ENCODE results near the gene SH3PXD2B.
A peak's percentile ranks its signal among the peaks of the same experiment; 100 is the strongest.
"Not testable (repeated sequence)": the region's sequence is repeated elsewhere in the genome, so short reads cannot be mapped to it uniquely, and the experiment has no call there.

SH3PXD2B gene

DNA sequence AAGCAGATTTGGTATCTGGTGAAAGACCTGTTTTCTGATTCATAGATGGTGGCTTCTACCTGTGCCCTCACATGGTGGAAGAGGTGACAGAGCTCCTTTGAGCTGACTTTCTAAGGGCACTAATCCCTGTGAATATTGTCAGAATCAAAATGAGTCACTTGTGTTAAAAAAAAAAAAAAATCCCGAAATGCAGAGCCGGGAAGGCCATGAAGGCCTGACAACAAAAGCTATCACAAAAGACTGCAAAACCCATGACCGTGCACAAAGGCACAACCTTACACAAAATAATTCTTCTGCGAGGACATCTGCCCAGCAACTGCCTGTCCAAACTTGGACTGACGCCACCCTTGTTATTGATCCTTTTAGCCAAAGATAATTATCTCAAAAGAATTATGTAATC is 151.2 kb downstream of the SH3PXD2B start:
- no peaks in the 10 kb centered on the region for H3K4me1 Mint-ChIP-seq
- DNase-seq: no peak
- H3K9me3 Mint-ChIP-seq: peaks cover 3% of the 10 kb centered on the region
- no peak overlapping the region for H3K27ac Mint-ChIP-seq
- H3K4me3 Mint-ChIP-seq: no peak overlapping the region
- peaks cover 18% of the 10 kb centered on the region for H3K27me3 Mint-ChIP-seq
- CTCF ChIA-PET: interaction anchor here (1.2 kb wide), 1 partner anchor 10 kb away, joined by 3 read pairs; no protein-coding TSS in a partner anchor
- no peaks in the 10 kb centered on the region for H3K36me3 Mint-ChIP-seq

DNA sequence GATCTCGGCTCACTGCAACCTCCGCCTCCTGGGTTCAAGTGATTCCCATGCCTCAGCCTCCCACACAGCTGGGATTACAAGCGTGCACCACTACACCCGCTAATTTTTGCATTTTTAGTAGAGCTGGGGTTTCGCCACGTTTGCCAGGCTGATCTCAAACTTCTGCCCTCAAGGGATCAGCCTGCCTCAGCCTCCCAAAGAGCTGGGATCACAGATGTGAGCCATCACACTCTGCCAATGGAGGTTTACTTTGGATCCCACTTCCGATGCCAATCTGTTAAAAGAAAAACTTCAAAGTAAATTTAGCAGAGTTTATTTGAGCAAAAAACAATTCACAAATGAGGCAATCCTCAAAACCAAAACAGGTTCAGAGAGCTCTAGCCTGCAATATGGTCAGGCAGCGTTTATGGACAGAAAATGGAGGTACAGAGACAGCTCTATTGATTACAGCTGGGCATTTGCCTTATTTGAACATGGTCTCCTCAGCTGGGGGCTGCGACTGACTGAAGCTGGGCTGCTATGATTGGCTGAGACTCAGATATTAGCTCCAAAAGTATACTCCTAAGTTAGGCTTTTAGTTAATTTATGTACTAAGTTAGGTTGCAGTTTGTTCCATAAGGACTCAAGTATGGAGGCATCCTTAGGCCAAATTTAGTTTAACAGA is 152.1 kb downstream of the SH3PXD2B start:
- DNase-seq: no peak
- no peaks in the 10 kb centered on the region for H3K4me1 Mint-ChIP-seq
- no peak overlapping the region for H3K27ac Mint-ChIP-seq
- H3K4me3 Mint-ChIP-seq: no peak overlapping the region
- H3K9me3 Mint-ChIP-seq: peaks cover 3% of the 10 kb centered on the region
- no peaks in the 10 kb centered on the region for H3K36me3 Mint-ChIP-seq
- peaks cover 15% of the 10 kb centered on the region for H3K27me3 Mint-ChIP-seq
- CTCF ChIA-PET: interaction anchor here (1.0 to 1.2 kb wide), 2 partner anchors 9 to 114 kb away, joined by 3 to 4 read pairs; partner anchors contain the start of gene STK10

DNA sequence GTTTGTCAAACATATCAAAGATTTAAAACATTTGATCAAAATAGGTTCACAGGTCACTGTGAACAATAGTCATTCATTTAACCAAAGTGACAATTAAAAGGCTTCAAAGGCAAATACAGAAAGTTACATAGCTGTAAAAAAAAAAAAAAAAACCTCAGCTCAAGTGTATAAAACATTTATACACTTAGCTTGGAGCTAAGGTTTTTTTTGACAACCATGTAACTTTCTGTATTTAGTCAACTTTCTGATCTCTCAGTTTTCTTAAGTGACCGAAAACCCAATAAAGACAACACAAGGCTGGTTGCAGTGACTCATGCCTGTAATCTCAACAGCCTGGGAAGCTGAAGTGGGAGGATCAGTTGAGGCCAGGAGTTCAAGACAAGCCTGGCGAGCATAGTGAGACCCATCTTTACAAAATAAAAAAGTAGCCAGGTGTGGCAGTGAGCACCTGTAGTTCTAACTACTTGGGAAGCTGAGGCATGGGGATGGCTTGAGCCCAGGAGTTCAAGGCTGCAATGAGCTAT is 154.3 kb downstream of the SH3PXD2B start:
- Mint-ChIP-seq H3K27ac (no peak overlapping the region), H3K27me3 (peaks cover 18% of the 10 kb centered on the region), H3K4me3 (no peak overlapping the region), H3K4me1 (no peaks in the 10 kb centered on the region), H3K9me3 (no peaks in the 10 kb centered on the region), H3K36me3 (no peaks in the 10 kb centered on the region)
- CTCF ChIA-PET: no interaction called here
- no peak for DNase-seq

DNA sequence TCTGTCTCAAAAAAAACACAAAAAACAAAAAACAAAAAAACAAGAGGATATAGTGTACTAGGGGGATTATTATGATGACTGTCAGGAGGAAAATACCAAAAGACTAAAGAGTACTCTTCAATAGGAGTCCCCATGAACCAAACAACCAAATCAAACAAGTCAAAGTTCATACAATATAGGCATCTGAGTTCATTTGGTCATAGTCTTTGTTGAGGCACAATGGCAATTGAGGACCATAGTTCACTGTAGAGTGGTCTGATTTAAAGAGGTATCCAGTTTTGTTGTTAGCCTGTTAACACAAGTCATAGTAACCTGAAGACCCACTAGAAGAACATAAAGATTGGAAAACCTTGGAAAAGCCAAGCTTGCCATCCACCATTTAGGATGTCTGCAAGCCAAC is 159.5 kb downstream of the SH3PXD2B start:
- CTCF ChIA-PET: interaction anchor here (0.5 to 1.0 kb wide), 2 partner anchors 9 to 258 kb away, joined by 3 to 4 read pairs; no protein-coding TSS in a partner anchor
- Mint-ChIP-seq H3K9me3 (no peaks in the 10 kb centered on the region), H3K36me3 (no peaks in the 10 kb centered on the region), H3K27ac (no peak overlapping the region), H3K4me1 (peaks cover 4% of the 10 kb centered on the region), H3K27me3 (peaks cover 31% of the 10 kb centered on the region), H3K4me3 (no peak overlapping the region)
- DNase-seq: no peak

DNA sequence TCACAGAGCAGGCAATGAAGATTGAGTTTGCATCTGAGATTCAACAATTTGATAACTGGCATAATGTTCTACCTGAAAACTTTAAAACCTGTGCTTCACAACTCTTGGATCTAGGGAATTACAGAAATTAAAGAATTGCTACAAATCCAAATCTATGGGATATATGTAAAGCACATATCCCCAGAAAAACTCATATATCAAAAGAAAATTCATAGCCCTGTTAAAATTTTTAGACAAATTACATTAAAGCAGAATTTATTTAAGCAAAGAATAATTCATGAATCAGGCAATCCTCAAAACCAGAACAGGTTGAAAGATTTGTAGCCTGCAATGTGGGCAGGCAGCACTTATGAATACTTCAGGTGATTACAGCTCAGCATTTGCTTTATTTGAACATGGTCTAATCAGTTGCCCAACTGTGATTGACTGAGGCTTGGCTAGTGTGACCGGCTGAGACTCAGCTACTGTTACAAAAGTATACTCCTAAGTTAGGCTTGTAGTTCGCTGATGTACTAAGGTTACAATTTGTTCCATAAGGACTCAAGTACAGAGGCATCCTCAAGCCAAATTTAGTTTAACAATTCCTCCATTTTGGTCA is 160.5 kb downstream of the SH3PXD2B start:
- Mint-ChIP-seq H3K4me3 (no peak overlapping the region), H3K36me3 (no peaks in the 10 kb centered on the region), H3K9me3 (no peaks in the 10 kb centered on the region), H3K27me3 (peaks cover 39% of the 10 kb centered on the region), H3K4me1 (peaks cover 4% of the 10 kb centered on the region), H3K27ac (no peak overlapping the region)
- DNase-seq: no peak
- CTCF ChIA-PET: interaction anchor here (0.7 to 1.6 kb wide), 12 partner anchors 9 to 812 kb away, joined by 3 to 17 read pairs (median 4); no protein-coding TSS in a partner anchor

DNA sequence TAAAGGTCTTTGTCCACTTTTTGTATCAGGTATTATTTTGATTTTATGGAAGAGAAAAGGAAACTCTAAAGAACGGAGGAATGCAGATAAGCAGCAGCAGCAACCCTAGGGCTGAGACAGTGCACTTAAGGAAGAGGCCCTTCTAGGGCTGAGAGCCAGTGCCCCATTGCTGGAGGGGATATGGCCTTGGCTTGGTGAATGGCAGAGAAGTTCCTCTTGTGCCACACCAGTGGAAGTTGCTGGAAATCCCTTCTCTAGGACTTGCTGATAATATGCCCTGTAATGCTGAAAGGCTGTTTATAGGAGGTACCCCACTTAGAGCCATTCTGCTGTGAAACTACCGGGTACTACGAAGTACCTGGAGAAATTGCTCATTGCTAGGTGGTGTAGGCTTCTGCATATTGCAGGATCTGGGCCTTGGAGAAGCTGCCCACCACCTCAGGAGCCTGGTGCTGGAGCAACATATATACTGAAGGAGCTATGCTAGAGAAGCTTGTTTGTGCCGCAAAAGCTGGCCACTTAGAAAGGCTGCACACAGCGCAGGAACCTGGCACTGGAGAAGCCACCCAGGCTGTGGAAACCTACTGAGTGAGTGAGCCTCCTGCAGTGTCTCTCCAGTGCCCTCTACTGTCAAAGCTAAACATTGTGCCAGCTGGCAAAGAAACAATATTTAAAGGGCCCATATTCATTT is 161.1 kb downstream of the SH3PXD2B start:
- peaks cover 4% of the 10 kb centered on the region for H3K4me1 Mint-ChIP-seq
- H3K27me3 Mint-ChIP-seq: peaks cover 40% of the 10 kb centered on the region
- DNase-seq: peak; percentile 78
- no peaks in the 10 kb centered on the region for H3K36me3 Mint-ChIP-seq
- H3K27ac Mint-ChIP-seq: no peak overlapping the region
- no peaks in the 10 kb centered on the region for H3K9me3 Mint-ChIP-seq
- CTCF ChIA-PET: interaction anchor here (0.6 to 1.6 kb wide), 13 partner anchors 8 to 811 kb away, joined by 3 to 17 read pairs (median 4); no protein-coding TSS in a partner anchor
- no peak overlapping the region for H3K4me3 Mint-ChIP-seq

DNA sequence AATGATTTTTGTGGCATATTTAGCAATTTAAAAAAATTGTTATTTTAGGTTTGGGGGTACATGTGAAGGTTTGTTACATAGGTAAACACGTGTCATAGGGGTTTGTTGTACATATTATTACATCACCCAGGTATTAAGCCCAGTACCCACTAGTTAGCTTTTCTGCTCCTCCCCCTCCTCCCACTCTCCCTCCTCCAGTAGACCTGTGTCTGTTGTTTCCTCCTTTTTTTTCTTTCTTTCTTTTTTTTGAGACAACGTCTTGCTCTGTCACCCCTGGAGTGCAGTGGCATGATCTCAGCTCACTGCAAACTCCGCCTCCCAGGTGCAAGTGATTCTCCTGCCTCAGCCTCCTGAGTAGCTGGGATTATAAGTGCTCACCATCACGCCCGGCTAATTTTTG is 162.5 kb downstream of the SH3PXD2B start:
- not testable (repeated sequence) for H3K36me3 Mint-ChIP-seq, DNase-seq, H3K4me3 Mint-ChIP-seq, H3K4me1 Mint-ChIP-seq, H3K27ac Mint-ChIP-seq, H3K9me3 Mint-ChIP-seq
- CTCF ChIA-PET: interaction anchor here (0.7 to 1.9 kb wide), 10 partner anchors 10 to 820 kb away, joined by 3 to 6 read pairs (median 4); no protein-coding TSS in a partner anchor
- peaks cover 48% of the 10 kb centered on the region for H3K27me3 Mint-ChIP-seq

DNA sequence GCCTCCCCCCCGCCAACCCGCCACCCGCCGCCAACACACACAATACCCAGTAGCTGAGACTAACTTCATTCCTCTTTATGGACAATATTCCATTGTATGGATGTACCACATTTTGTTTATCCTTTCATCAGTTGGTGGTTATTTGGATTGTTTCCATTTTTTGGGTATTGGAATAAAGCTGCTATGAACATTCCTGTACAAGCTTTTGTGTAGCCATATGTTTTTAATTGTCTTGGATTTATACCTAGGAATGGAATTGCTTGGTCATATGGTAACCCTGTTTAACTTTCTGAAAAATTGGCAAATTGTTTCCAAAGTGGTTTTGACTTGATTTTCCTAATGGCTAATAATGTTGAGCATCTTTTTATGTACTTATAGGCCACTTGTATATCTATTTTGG is 165.9 kb downstream of the SH3PXD2B start:
- H3K27me3 Mint-ChIP-seq: peaks cover 61% of the 10 kb centered on the region
- no peak overlapping the region for H3K4me3 Mint-ChIP-seq
- no peak for DNase-seq
- H3K4me1 Mint-ChIP-seq: peaks cover 11% of the 10 kb centered on the region
- H3K36me3 Mint-ChIP-seq: no peaks in the 10 kb centered on the region
- CTCF ChIA-PET: no interaction called here
- H3K9me3 Mint-ChIP-seq: no peaks in the 10 kb centered on the region
- no peak overlapping the region for H3K27ac Mint-ChIP-seq

DNA sequence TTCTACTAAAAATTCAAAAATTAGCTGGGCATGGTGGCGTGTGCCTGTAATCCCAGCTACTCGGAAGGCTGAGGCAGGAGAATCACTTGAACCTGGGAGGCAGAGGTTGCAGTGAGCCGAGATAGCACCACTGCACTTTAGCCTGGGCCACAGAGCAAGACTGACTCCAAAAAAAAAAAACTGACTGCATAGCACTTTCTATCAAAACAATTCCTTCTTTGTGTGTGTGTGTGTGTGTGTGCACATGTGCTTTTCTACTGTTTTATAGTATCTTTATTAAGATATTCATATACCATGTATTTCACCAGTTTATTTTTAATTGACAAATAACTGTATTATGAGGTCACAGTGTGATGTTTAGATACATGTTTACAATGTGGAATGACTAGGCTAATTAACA is 167.2 kb downstream of the SH3PXD2B start:
- DNase-seq, H3K4me3 Mint-ChIP-seq, CTCF ChIA-PET, H3K36me3 Mint-ChIP-seq, H3K27ac Mint-ChIP-seq, H3K9me3 Mint-ChIP-seq: not testable (repeated sequence)
- H3K27me3 Mint-ChIP-seq: peaks cover 54% of the 10 kb centered on the region
- peaks cover 18% of the 10 kb centered on the region for H3K4me1 Mint-ChIP-seq

DNA sequence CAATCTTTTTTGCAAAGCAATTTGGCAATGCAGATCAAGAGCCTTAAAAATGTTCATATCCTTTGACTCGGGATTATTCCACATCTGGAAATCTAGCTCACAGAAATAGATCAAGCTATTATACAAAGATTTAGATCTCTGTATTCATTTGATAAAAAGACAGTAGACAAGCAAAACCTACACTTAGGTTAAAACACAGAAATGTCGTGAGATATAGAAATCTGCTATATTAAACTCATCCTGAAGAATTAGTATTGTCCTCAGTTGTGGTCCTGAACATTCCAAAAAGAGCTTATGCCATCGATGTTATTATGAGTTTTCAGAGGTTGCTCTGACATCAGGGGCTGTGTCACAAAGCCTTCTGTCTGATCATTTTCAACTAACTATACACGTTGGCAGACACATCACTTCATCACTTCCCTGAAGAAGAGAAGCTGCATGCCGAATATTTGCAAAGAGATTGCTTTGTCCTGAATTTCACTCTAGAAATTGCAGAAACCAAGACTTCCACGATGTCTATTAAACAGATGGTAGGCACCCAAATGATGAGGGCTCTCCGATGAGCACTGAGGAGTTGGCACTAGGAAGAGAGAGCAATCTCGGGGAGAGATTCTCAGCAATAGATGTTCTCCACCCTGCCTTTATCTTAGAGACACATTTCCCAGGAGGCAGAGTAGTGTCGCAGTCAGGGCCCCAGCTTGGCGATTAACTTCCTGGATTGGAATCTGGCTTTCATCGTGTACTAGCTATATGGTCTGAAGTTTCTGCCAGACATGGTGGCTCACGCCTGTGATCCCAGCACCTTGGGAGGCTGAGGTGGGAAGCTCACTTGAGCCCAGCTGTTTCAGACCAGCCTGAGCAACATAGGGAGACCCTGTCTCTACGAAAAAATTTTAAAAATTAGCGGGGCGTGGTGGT is 168.8 kb downstream of the SH3PXD2B start:
- CTCF ChIA-PET: interaction anchor here (0.9 to 1.6 kb wide), 3 partner anchors 8 to 166 kb away, joined by 4 to 5 read pairs (median 4); no protein-coding TSS in a partner anchor
- Mint-ChIP-seq H3K4me1 (peaks cover 25% of the 10 kb centered on the region), H3K27ac (no peak overlapping the region), H3K4me3 (peak overlapping the region; percentile 79), H3K36me3 (no peaks in the 10 kb centered on the region), H3K27me3 (peaks cover 44% of the 10 kb centered on the region), H3K9me3 (no peaks in the 10 kb centered on the region)
- DNase-seq: no peak

DNA sequence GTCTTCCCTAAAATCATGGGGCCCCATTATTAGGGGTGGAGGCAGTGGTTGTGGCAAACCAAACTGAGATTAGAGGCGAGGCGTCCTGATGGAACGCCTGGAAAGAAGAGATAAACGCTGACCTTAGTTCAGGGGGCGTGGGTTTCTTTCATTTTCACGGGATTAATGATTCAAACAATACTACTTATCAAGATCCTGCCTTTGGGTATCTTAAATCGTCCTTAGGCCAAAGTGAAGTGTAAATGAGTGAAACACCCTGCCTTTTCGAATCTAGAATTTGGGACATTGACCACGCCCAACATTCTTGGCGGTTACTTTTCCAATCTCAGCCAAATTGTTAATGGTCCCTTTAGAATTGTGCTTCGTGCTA is 169.7 kb downstream of the SH3PXD2B start:
- Mint-ChIP-seq H3K9me3 (no peaks in the 10 kb centered on the region), H3K36me3 (no peaks in the 10 kb centered on the region), H3K4me3 (peak overlapping the region; percentile 79), H3K27me3 (peaks cover 36% of the 10 kb centered on the region), H3K27ac (no peak overlapping the region), H3K4me1 (peaks cover 25% of the 10 kb centered on the region)
- DNase-seq: no peak
- CTCF ChIA-PET: interaction anchor here (0.9 to 1.6 kb wide), 3 partner anchors 9 to 167 kb away, joined by 4 to 5 read pairs (median 4); no protein-coding TSS in a partner anchor

DNA sequence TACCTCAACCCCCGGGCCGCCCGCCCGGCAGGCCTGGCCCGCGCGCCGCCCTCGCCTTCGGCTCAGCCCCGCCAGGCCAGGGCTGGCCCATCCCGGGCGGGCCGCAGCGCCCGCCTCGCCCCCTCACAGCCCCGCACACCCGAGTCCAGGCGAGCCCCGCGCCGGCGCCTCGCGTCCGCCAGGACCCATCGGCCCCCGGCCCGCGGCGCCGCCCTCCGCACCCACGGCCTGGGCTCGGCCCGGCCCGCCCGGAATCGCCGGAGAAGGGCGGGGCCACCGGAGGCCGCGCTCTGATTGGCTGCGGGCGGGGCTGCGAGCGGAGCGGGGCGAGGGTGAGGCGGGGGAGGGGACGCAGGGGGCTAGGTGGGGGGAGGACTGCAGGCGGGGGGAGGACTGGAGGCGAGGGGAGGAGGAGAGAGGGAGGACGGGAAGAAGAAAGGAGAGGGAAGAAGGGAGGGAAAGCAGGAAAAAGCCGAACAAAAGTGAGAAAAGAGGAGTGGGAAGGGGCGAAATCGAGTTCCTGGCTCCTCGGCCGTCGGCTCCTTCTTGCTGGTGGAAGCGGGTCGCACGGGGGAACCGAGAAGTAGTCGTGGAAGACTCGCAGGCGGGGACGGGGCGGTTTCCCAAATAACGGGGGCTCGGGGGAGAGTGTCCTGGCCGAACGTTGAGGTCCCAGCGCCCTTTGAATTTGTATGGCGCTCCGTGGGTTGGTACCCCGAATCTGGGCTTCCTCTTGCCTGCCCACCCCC is 170.3 kb downstream of the SH3PXD2B start:
- Mint-ChIP-seq H3K27me3 (peaks cover 32% of the 10 kb centered on the region), H3K4me3 (peak overlapping the region; percentile 79), H3K27ac (peak overlapping the region; percentile 28), H3K9me3 (no peaks in the 10 kb centered on the region), H3K4me1 (peaks cover 25% of the 10 kb centered on the region), H3K36me3 (no peaks in the 10 kb centered on the region)
- DNase-seq: peak; percentile 82
- CTCF ChIA-PET: interaction anchor here (1.2 to 1.8 kb wide), 3 partner anchors 96 to 176 kb away, joined by 3 to 5 read pairs (median 5); partner anchors contain the start of gene STK10

Measured in activated naive CD4-positive, alpha-beta T cell treated with anti-CD3 and anti-CD28 coated beads, Interleukin-2, amount 10 ng/mL, durations not matched to agents 7 days and 5 days (primary cell).